ENCODE results near the gene RHBDL3.

GRCh38 chr17:32256012-32256700 lies 9.5 kb upstream of the RHBDL3 start:
- TF ChIP-seq CTCF (IDR thresholded peaks at IDR 0.05) (no peak), TP53 (CRISPR knock-in tag; IDR thresholded peaks at IDR 0.05) (no peak)
